Measurements from ENCODE around the gene PRKCI.

The PRKCI gene

GRCh38 chr3:170221924-170222646 is at the start of gene PRKCI:
Gene PRKCI, plus strand, starts transcription at chr3:170222424. Its CDS starts 246 bp downstream, at chr3:170222670.
- H3K27ac Mint-ChIP-seq: peak within 1 kb of the TSS; percentile 100
- peaks cover 3% of the 10 kb centered on the region for H3K27me3 Mint-ChIP-seq (ENCODE audit: low read depth)
- peak within 1 kb of the TSS; percentile 89 to 98 (median 94) for H3K4me3 Mint-ChIP-seq
- peaks cover 31% of the 10 kb centered on the region for H3K4me1 Mint-ChIP-seq
- TF ChIP-seq CTCF (IDR thresholded peaks at IDR 0.05; ENCODE audit: unreplicated experiment in 3 of 3): no peak
- H3K9me3 Mint-ChIP-seq: peaks cover 2% of the 10 kb centered on the region
- H3K36me3 Mint-ChIP-seq (ENCODE audit: low read depth): peaks cover 4% of the 10 kb centered on the region

GRCh38 chr3:170178651-170179050 is 43.6 kb upstream of the PRKCI start:
- H3K4me3 Mint-ChIP-seq: peak overlapping the region; percentile 43 to 70 (median 69)
- H3K27ac Mint-ChIP-seq: peak overlapping the region in 2 of 3 experiments; percentile 31 to 71
- no peaks in the 10 kb centered on the region for H3K9me3 Mint-ChIP-seq
- TF ChIP-seq CTCF (IDR thresholded peaks at IDR 0.05; ENCODE audit: unreplicated experiment in 3 of 3): no peak
- H3K4me1 Mint-ChIP-seq: peaks cover 22% of the 10 kb centered on the region
- H3K27me3 Mint-ChIP-seq (ENCODE audit: low read depth): no peaks in the 10 kb centered on the region
- peaks cover 37% of the 10 kb centered on the region for H3K36me3 Mint-ChIP-seq (ENCODE audit: low read depth)

- no peak for TF ChIP-seq CTCF (IDR thresholded peaks at IDR 0.05; ENCODE audit: unreplicated experiment in 3 of 3)
- Mint-ChIP-seq H3K4me3 (peak overlapping the region; percentile 98 to 100 (median 100)), H3K27ac (peak overlapping the region; percentile 92 to 99 (median 98)), H3K9me3 (no peaks in the 10 kb centered on the region), H3K27me3 (ENCODE audit: low read depth) (no peaks in the 10 kb centered on the region), H3K4me1 (peaks cover 22% of the 10 kb centered on the region), H3K36me3 (ENCODE audit: low read depth) (peaks cover 34% of the 10 kb centered on the region)
These were observed 42.8 kb upstream of the PRKCI start for GRCh38 chr3:170179432-170179831.

- Mint-ChIP-seq H3K27me3 (ENCODE audit: low read depth) (no peaks in the 10 kb centered on the region), H3K4me1 (peaks cover 22% of the 10 kb centered on the region), H3K9me3 (no peaks in the 10 kb centered on the region), H3K4me3 (peak overlapping the region; percentile 98 to 100 (median 100)), H3K36me3 (ENCODE audit: low read depth) (peaks cover 27% of the 10 kb centered on the region), H3K27ac (peak overlapping the region; percentile 92 to 99 (median 98))
- no peak for TF ChIP-seq CTCF (IDR thresholded peaks at IDR 0.05; ENCODE audit: unreplicated experiment in 3 of 3)
These were observed 41.9 kb upstream of the PRKCI start for GRCh38 chr3:170180079-170180907.

GRCh38 chr3:170180908-170181885 is 41.0 kb upstream of the PRKCI start, which contains the start of gene PHC3:
Gene PHC3, minus strand, starts transcription at chr3:170181733. Its CDS starts 18 bp downstream, at chr3:170181715.
- peaks cover 22% of the 10 kb centered on the region for H3K4me1 Mint-ChIP-seq
- H3K27ac Mint-ChIP-seq: peak within 1 kb of the TSS; percentile 92 to 100 (median 100)
- no peak for TF ChIP-seq CTCF (IDR thresholded peaks at IDR 0.05; ENCODE audit: unreplicated experiment in 3 of 3)
- H3K36me3 Mint-ChIP-seq (ENCODE audit: low read depth): peaks cover 22% of the 10 kb centered on the region
- peak within 1 kb of the TSS; percentile 100 for H3K4me3 Mint-ChIP-seq
- no peaks in the 10 kb centered on the region for H3K27me3 Mint-ChIP-seq (ENCODE audit: low read depth)
- H3K9me3 Mint-ChIP-seq: no peaks in the 10 kb centered on the region
